ENCODE data around the gene ABCA4.

Gene ABCA4

DNA sequence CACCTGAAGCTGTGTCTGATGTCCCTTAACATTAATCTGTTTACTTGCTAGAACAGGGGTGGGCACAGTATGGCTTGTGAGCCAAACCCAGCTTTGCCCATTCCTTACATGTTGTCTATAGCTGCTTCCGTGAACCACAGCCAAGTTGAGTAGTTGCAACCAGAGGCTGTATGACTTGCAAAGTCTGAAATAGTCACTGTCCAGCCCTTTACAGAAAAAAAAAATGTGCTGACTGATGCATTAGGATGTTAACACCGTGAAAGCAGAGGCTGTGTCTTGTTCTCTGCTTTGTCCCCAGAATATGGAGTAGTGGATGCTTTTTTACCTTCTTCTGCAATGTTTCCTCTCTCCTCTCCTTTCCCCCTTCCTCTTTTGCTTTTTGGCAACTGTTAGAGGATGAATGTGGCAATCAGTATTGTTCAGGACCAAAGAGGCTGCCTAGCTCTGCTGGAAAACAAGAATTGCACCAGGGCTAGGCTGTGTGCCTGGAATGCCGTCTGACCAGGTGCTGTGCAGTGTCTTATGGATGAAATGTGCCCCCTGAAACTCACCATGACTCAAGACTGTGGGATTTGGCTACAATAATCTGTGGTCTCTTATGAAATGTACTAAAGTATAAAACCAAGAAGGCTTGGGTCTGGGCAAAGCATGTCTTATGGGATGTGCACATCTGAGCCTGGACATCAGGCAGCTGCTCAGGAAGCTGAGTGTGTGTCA, 132.2 kb downstream of the ABCA4 start:
- DNase-seq (ENCODE audit: low read depth in 3 of 3, low spot score in 1 of 3): no peak

GRCh38 chr1:93981274-93981667, 139.7 kb downstream of the ABCA4 start:
- DNase-seq (ENCODE audit: low read depth in 3 of 3, low spot score in 1 of 3): no peak

GRCh38 chr1:93980320-93981273, 140.4 kb downstream of the ABCA4 start:
- no peak for DNase-seq (ENCODE audit: low read depth in 3 of 3, low spot score in 1 of 3)

DNA sequence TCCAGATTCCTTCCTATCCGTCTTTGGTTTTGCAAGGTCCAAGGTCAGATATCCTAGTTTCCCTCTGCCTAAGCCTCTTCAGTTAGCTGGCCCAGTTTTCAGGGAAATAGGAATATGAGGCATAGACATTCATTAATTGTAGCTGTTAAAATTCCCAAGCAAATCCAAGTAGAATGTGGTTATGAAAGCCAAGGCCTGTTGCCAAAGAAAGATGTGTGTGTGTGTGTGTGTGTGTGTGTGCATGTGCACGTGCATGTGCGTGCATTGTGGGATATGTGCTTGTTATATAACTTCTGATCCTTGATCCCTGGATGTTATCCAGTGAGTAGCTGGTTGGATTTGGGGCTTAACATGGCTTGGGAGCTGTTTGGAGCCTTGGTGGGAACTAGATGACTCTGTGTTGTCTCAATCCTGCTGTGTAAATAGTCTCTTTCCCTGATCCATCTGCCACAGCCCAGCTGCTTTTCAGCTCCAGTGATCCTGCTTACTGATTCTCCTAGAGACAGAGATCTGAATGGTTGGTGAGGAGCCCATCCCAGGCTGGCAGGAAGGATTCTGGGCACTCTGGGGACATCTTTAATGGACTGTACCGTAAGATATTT, 141.1 kb downstream of the ABCA4 start:
- no peak for DNase-seq (ENCODE audit: low read depth in 3 of 3, low spot score in 1 of 3)

DNA sequence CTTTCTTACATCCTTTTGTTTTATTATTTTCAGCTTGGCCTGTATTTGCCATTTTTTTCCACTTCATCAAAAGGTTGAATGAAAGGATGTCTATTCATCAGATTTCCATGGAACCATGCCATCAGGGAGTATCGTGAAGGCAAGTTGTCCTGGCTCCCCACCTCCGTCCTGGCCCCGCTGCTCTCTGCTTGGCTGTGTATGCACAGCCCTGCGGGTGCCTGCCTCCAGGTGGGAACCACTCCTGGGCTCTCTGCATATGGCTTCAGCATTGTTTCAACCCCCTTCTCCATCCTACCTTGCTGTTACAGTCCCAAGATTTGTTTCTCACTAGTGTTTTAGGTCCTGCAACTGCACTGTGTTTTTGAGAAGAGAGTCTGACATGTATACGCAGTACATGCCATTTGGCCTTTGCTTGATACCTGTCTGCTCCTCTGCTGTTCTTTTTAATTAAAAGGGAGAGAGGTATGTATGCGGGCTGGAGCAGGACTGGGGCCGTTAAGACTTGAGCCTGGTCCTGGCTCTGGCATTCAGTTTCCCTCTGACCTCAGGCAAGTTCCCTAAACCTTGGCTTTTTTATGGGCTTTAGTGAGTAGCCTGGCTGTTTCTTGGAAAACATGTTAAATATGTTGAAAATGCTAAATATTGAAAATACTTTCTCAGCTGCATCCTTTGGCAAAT, 141.8 kb downstream of the ABCA4 start:
- DNase-seq (ENCODE audit: low read depth in 3 of 3, low spot score in 1 of 3): no peak

DNA sequence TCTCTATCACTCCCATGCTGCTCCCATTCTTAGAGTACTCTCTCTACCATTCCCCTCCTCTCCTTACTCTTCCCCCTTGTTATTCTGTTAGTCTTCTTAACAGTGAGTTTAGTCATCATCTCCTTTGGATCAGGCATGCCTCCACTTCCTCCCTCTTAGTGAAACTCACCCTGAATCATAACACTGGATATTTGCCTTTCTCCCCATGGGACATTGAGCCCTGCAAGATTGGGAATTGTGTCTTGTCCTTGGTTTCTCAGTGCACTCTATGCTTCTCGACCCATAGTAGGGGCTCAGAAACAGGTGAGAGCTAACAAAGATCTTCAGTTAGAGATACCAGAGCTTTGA, 143.4 kb downstream of the ABCA4 start:
- DNase-seq (ENCODE audit: low read depth in 3 of 3, low spot score in 1 of 3): no peak

GRCh38 chr1:93976711-93977597, 144.0 kb downstream of the ABCA4 start:
- DNase-seq (ENCODE audit: low read depth in 3 of 3, low spot score in 1 of 3): no peak

GRCh38 chr1:93976291-93976690, 144.7 kb downstream of the ABCA4 start:
- no peak for DNase-seq (ENCODE audit: low read depth in 3 of 3, low spot score in 1 of 3)

GRCh38 chr1:93972341-93972740, 148.6 kb downstream of the ABCA4 start:
- no peak for DNase-seq (ENCODE audit: low read depth in 3 of 3, low spot score in 1 of 3)

DNA sequence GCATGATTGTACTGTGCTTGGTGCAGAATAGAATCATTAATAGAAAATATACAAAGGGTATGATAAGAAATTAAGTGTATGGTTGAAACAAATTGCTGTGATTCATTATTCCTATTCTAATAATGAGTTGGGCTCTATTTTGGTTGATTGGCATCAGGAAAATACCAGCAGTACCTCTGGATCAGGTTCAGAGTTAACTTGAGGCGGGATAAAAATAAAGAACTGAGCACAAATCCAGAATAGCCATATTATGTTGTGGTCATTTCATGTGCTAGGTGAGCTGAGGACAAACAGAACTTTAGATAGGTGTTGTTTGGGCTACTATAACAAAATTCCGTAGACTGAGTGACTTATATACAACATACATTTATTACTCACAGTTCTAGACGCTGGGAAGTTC, 151.1 kb downstream of the ABCA4 start:
- no peak for DNase-seq (ENCODE audit: low read depth in 3 of 3, low spot score in 1 of 3)

DNA sequence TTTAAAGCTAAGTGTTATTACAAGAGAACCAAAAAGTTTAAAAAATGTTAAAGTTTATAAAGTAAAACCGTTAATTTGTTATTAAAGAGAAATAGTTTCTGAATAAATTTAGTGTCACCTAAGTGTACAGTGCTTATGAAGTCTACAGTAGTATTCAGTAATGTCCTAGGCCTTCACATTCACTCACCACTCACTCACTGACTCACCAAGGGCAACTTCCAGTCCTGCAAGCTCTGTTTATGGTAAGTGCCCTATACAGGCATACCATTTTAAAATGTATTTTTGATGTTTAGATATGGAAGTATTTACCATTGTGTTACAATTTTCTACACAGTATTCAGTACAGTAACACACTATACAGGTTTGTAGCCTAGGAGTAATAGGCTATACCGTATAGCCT, 151.6 kb downstream of the ABCA4 start:
- no peak for DNase-seq (ENCODE audit: low read depth in 3 of 3, low spot score in 1 of 3)

GRCh38 chr1:93967306-93967705, 153.6 kb downstream of the ABCA4 start:
- DNase-seq (ENCODE audit: low read depth in 3 of 3, low spot score in 1 of 3): no peak

- DNase-seq (ENCODE audit: low read depth in 3 of 3, low spot score in 1 of 3): no peak
Observed at GRCh38 chr1:93965888-93966287, 155.1 kb downstream of the ABCA4 start.

DNA sequence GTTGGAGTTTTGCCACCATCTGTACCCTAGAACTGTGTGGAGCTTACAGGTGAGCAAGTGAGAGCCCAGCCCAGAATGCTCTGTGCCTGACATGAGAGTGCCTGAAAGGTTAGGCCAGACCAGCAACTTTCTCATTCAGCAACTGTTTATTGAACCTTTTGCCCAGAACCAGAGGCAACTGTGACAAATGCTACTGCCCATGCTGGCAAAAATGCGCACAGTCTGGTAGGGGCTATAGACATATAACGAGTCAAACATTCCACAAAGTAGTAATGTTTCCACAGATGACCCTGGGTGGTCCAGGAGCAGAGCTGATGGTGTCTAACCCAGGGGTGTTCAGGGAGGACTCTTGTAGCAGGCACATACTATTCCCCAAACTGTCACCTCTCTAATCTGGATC, 155.7 kb downstream of the ABCA4 start:
- no peak for DNase-seq (ENCODE audit: low read depth in 3 of 3, low spot score in 1 of 3)

DNA sequence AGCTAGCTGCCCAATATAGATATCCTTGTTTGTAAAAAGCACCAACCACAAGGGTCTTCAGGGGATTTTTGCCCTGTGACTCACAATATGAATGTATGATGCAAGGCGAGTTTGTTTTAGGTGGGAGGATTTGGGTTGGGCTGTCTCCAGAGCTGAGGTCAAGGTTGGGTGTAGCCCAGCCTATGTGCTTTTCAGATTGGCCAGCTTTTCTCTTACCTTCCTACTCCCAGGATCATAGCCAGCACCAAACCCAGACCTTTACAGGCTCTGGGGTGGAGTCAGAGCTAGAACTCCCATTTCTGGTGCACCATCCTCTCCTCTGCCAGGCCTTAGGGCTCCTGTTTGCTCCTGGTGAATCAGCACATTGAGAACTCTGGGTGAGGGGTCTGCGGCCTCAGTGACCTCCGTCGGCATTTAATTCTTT, 156.2 kb downstream of the ABCA4 start:
- no peak for DNase-seq (ENCODE audit: low read depth in 3 of 3, low spot score in 1 of 3)

DNA sequence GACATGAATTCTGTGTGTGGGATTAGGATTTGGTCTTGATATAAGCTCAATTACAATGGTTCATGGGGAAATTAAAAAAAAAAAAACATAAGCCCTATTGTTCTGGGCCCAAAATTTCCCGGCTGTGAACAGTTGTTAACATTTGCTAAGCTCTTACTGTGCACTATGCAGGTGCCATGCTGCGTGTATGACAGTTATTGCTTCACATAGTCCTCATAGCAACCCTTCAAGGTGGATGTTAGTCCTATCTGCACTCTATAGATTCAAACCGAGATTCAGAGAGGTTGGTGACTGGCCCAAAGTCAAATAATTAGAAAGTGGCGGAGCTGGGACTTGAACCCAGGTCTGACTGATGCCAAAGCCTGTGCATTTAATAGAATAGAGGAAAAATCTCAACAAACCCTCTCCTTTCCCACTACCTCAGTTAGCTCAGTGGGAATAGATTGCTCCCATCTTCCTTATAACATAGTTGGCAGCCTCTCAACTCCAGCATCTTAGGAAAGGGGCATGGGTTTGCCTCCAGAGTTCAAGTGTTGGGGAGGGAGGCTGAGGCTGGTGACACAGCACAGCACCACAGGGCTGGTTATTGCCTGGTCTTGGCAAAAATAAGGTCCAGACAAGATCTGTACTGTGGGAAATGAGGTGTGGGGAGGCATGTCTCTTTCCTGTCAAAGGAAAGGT, 156.7 kb downstream of the ABCA4 start:
- DNase-seq (ENCODE audit: low read depth in 3 of 3, low spot score in 1 of 3): no peak

DNA sequence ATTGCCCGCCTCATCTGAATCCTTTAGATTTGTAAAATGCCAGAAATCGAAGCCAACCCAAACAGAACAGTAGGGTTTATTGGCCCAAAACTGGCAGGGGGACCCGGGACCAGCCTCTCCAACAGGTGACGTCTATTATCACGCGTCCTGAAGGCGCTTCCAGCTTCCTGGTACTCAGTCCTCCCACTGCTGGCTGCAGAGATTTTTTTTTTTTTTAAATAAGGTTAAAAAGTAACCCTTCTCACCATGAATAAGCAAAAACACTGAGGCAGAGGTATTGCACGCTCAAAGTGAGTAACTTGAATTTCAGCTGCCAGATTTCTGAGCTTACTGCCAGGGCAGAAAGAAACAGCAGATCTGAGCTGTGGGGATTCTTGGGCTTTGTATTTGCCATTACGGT, 157.4 kb downstream of the ABCA4 start:
- DNase-seq (ENCODE audit: low read depth in 3 of 3, low spot score in 1 of 3): no peak

- DNase-seq (ENCODE audit: low read depth in 3 of 3, low spot score in 1 of 3): no peak
Observed at GRCh38 chr1:93961906-93962305, 159.0 kb downstream of the ABCA4 start.

GRCh38 chr1:93961443-93961842, 159.5 kb downstream of the ABCA4 start:
- DNase-seq (ENCODE audit: low read depth in 3 of 3, low spot score in 1 of 3): no peak

- DNase-seq (ENCODE audit: low read depth in 3 of 3, low spot score in 1 of 3): no peak
Observed at GRCh38 chr1:93960641-93961147, 160.3 kb downstream of the ABCA4 start.
